Peyer's patch (tissue), 4 donors: ENCODE data around the gene DNASE1L1. TPM values are rescaled to one million over a fixed set of nuclear protein-coding genes. Genes with fewer than 3 reads are reported as not detected.
A peak's percentile ranks its signal among the peaks of the same experiment; 100 is the strongest.

Experiments used
- DNase-seq, 3 donors: peaks; one replicate each; pipeline ENCODE4 v3.0.0-alpha.2; 2017 to 2019
- H3K27ac ChIP-seq, 4 donors: fragments of 200-600 bp; sonication (generic); one replicate each; pipeline ENCODE4 v1.5.1; 2016 to 2019
- H3K27me3 ChIP-seq, 2 donors: fragments of 200-600 bp; sonication (generic); one replicate each; pipeline ENCODE4 v1.5.1; 2019
- H3K36me3 ChIP-seq, 3 donors: fragments of 200-600 bp; sonication (generic); one replicate each; pipeline ENCODE4 v1.5.1; 2016 to 2019
- H3K4me1 ChIP-seq, 4 donors: fragments of 200-600 bp; sonication (generic); one replicate each; pipeline ENCODE4 v1.5.1; 2016 to 2019
- H3K4me3 ChIP-seq, 4 donors: fragments of 200-600 bp; sonication (generic); 1 replicate in 3 of 4; 2 replicates in 1 of 4; pipeline ENCODE4 v1.5.1; 2016 to 2019; ENCODE audit warnings: mild to moderate bottlenecking in 1 of 4
- H3K9me3 ChIP-seq, 4 donors: fragments of 200-600 bp; sonication (generic); one replicate each; pipeline ENCODE4 v1.5.1; 2016 to 2019; ENCODE audit warnings: mild to moderate bottlenecking in 1 of 4
- CTCF ChIP-seq, 6 experiments: fragments of 450-650 bp in 4 of 6; fragments of 200-600 bp in 2 of 6; sonication (generic) in 1 of 6; IDR thresholded peaks; one replicate each; pipeline ENCODE4 v1.5.1; 2017 to 2019; ENCODE audit warnings: antibody characterized with exemption in 6 of 6, mild to moderate bottlenecking in 3 of 6, moderate library complexity in 1 of 6
- POLR2A ChIP-seq, 2 donors: fragments of 450-650 bp; IDR thresholded peaks; one replicate each; pipeline ENCODE4 v1.5.1; 2017; ENCODE audit warnings: antibody characterized with exemption in 2 of 2, mild to moderate bottlenecking in 2 of 2, moderate library complexity in 2 of 2
- total RNA-seq, 4 donors: library from RNA; depleted of rRNA; stranded (reverse); fragments of >200 nt; gene quantifications; one replicate each; pipeline ENCODE4 v1.1.0, GENCODE V29; 2016

DNASE1L1 gene
- total RNA-seq: 10 to 100 TPM; 23.9 to 41.2 (median 32.2) TPM

DNA sequence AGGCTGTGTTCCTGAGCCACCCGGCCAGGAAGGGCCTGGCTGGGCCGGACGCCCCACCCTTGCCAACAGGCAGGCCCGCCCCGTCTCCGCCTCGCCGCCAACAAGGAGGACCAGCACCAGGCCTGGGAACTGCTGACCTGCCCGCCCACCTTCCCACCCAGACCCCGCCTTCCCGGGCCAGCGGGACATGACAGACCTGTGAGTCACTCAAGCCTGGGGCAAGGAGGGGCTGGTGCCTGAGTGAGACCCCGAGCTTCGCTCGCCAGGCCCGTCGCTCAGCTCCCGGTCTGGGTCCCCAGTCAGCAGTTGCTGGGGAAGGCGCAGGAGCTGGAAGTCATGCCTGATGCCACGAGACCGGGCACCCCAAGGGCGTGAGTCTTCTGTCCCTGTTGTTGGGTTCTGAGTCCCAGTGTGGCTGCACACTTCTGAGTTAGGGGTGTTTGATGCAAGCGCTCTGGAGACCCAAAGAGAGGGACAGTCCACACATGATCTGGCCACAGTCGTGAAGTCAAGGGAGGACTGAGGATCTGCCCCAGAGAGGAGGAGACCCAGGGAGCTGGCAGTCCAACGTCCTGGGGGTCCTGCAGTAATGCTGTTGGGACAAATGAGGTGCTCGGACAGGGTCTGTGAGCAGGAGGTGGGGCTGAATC is at the start of gene DNASE1L1:
Gene DNASE1L1 (minus strand): TSS at position 33 of the 650 bp plus-strand sequence. CDS start 3,686 bp downstream, outside the sequence.
- peak; percentile 55 to 90 (median 88) for DNase-seq
- peak in 1 of 2 donors; percentile 45 for TF ChIP-seq POLR2A (IDR thresholded peaks at IDR 0.05)
- no peak for TF ChIP-seq CTCF (IDR thresholded peaks at IDR 0.05)
- H3K4me1 ChIP-seq: no peaks in the 10 kb centered on the region
- no peaks in the 10 kb centered on the region for H3K36me3 ChIP-seq
- H3K4me3 ChIP-seq: peak within 1 kb of the TSS; percentile 14 to 51 (median 31)
- no peaks in the 10 kb centered on the region for H3K27me3 ChIP-seq
- H3K27ac ChIP-seq: peak within 1 kb of the TSS; percentile 60 to 85 (median 76)
- H3K9me3 ChIP-seq: no peaks in the 10 kb centered on the region

DNA sequence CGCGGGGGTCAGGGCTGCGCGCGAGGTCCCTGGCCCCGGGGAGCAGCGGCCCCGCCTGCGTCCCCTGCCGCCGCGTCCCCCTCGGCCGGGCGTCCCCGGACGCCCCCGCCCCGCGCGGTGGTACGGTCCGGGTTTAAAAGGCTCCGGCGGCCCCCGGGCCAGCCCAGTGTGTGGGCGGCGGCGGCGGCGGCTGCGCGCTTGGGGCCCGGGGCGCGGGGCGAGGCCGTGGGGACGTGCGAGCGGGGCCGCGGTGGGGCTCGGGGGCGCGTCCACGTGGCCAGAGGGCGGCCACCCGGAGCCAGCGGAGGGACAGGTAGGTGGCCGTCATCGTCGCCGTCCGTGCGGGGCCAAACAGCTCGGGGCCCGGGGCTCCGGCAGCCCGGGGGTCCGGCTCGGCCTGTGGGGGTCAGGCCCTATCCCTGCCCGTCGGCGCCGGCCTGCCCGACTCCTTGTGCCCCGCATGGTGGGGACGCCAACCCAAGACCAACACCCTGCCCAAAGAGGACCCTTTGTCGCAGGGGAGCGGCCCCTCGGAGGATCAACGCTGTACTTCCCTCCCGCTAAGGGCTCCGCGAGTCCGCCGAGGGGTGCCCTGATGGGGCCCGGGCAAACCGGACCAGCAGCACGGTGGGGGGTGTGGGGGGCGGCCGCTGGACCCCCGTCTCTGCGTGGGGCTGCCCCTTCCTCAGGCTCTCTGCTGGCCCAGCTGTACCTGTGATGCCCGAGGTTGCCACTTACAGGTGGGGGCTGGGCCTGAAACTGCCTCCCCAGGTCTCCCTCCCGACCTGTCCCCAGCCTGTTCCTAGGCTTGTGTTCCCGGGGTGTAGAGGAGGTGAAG is 49.3 kb upstream of the DNASE1L1 start, which contains the start of gene PLXNA3:
Gene PLXNA3 (plus strand): TSS at position 166 of the 838 bp plus-strand sequence. CDS start 1,903 bp downstream, outside the sequence.
- peaks cover 0 to 3% (median 2%) of the 10 kb centered on the region in 4 donors for H3K4me1 ChIP-seq
- H3K4me3 ChIP-seq: peak within 1 kb of the TSS; percentile 66 to 72 (median 70)
- H3K27me3 ChIP-seq: no peaks in the 10 kb centered on the region
- TF ChIP-seq CTCF (IDR thresholded peaks at IDR 0.05): no peak
- peak in 1 of 2 donors; percentile 86 for TF ChIP-seq POLR2A (IDR thresholded peaks at IDR 0.05)
- DNase-seq: peak; percentile 61 to 74 (median 62)
- H3K27ac ChIP-seq: peak within 1 kb of the TSS; percentile 54 to 87 (median 75)
- H3K9me3 ChIP-seq: no peaks in the 10 kb centered on the region
- no peaks in the 10 kb centered on the region for H3K36me3 ChIP-seq

GRCh38 chrX:154457491-154458115 is 48.5 kb upstream of the DNASE1L1 start:
- Histone ChIP-seq H3K36me3 (no peaks in the 10 kb centered on the region), H3K4me3 (peak overlapping the region; percentile 66 to 72 (median 70)), H3K27me3 (no peaks in the 10 kb centered on the region), H3K27ac (peak overlapping the region; percentile 54 to 87 (median 75)), H3K4me1 (peaks cover 0 to 3% (median 2%) of the 10 kb centered on the region in 4 donors), H3K9me3 (no peaks in the 10 kb centered on the region)
- TF ChIP-seq CTCF (IDR thresholded peaks at IDR 0.05) (no peak), POLR2A (IDR thresholded peaks at IDR 0.05) (no peak)
- DNase-seq: peak; percentile 67 to 82 (median 70)

DNA sequence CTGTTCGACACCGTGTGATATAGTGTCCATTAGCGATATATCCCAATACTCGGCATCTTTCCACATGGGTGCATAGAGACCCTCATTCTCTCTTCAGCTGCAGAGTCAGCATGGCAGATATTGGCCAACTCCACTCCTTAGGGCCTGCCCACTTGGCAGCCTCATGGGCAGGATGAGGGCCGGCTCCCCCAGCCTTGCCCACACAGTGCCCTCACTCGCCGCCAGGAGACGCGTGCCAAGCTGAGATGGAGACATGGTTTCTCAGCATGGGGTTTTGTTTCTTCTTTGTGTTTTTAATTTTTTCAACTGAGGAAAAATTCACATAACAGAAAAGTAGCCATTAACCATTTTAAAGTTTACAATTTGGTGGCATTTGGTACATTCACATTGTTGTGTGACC is 43.8 kb upstream of the DNASE1L1 start:
- no peak overlapping the region for H3K27ac ChIP-seq
- no peak for DNase-seq
- TF ChIP-seq CTCF (IDR thresholded peaks at IDR 0.05): no peak
- TF ChIP-seq POLR2A (IDR thresholded peaks at IDR 0.05): no peak
- H3K4me3 ChIP-seq: no peak overlapping the region
- peaks cover 0 to 22% (median 0%) of the 10 kb centered on the region in 3 donors for H3K36me3 ChIP-seq
- H3K9me3 ChIP-seq: no peaks in the 10 kb centered on the region
- H3K4me1 ChIP-seq: no peaks in the 10 kb centered on the region
- no peaks in the 10 kb centered on the region for H3K27me3 ChIP-seq

DNA sequence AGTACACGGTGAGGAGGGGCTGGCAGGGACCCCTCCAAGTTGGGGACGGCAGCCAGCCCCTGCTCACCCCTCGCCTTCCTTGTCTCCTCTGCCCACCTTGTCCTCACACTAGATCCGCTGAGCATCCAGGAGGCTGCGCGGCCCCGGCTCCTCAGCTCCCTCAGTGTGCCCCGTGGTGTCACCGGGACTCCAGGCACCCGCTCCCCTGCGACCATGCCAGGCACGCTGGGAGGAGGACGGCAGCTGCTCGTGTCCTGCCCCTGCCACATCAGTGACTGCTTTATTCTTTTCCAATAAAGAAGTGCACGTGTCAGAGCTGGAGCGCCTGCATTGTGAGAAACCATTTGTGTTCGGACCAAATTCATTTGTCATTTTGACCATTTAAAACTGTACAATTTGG is 41.3 kb upstream of the DNASE1L1 start:
- Histone ChIP-seq H3K36me3 (peaks cover 0 to 22% (median 0%) of the 10 kb centered on the region in 3 donors), H3K4me1 (peaks cover 0 to under 1% (median 0%) of the 10 kb centered on the region in 4 donors), H3K4me3 (no peak overlapping the region), H3K27ac (no peak overlapping the region), H3K9me3 (no peaks in the 10 kb centered on the region), H3K27me3 (no peaks in the 10 kb centered on the region)
- no peak for DNase-seq
- no peak for TF ChIP-seq CTCF (IDR thresholded peaks at IDR 0.05)
- TF ChIP-seq POLR2A (IDR thresholded peaks at IDR 0.05): no peak
